GM18951 (cell line): ENCODE data around the gene LYPD4.

Source experiments
- POLR2A ChIP-seq: IDR thresholded peaks from 4 replicates; pipeline ENCODE4 v1.6.1; 2011; ENCODE audit warnings: mild to moderate bottlenecking; ENCODE audit not compliant: insufficient read length, insufficient read depth; ENCODE audit errors: extremely low read depth
- in situ Hi-C: fragments of 300-500 bp; cut with MboI; formaldehyde crosslinking; loops from one replicate; pipeline ENCODE4 v1.12.0; 2022; ENCODE audit warnings: low sequenced_read_pairs, mixed read lengths, inconsistent platforms; ENCODE audit not compliant: unreplicated experiment

LYPD4 gene

GRCh38 chr19:41868120-41868988, 23.9 kb upstream of the LYPD4 start:
- TF ChIP-seq POLR2A = peak; percentile 20
- in situ Hi-C loops = no loop called here

GRCh38 chr19:41866284-41866683, 21.8 kb upstream of the LYPD4 start:
- in situ Hi-C loops = no loop called here
- no peak for TF ChIP-seq POLR2A

GRCh38 chr19:41864374-41864773, 19.9 kb upstream of the LYPD4 start:
- in situ Hi-C loops = no loop called here
- peak; percentile 10 for TF ChIP-seq POLR2A

GRCh38 chr19:41863209-41863931, 18.9 kb upstream of the LYPD4 start:
- in situ Hi-C loops = no loop called here
- no peak for TF ChIP-seq POLR2A

- in situ Hi-C loops = no loop called here
- no peak for TF ChIP-seq POLR2A
Observed at GRCh38 chr19:41862445-41862986, 18.0 kb upstream of the LYPD4 start.

- TF ChIP-seq POLR2A = no peak
- in situ Hi-C loops = no loop called here
Observed at GRCh38 chr19:41861846-41862245, 17.4 kb upstream of the LYPD4 start.

- no peak for TF ChIP-seq POLR2A
- in situ Hi-C loops = no loop called here
Observed at GRCh38 chr19:41861116-41861768, 16.8 kb upstream of the LYPD4 start.

- TF ChIP-seq POLR2A = no peak
- in situ Hi-C loops = no loop called here
Observed at GRCh38 chr19:41860419-41861115, 16.1 kb upstream of the LYPD4 start.

- peak; percentile 96 for TF ChIP-seq POLR2A
- in situ Hi-C loops = no loop called here
Observed at GRCh38 chr19:41859618-41860418, 15.3 kb upstream of the LYPD4 start, which contains the start of gene RPS19. TSS of gene RPS19 (plus strand) at chr19:41860255. CDS start at chr19:41860775, 520 bp downstream.

- in situ Hi-C loops = no loop called here
- no peak for TF ChIP-seq POLR2A
Observed at GRCh38 chr19:41859213-41859617, 14.7 kb upstream of the LYPD4 start.

- in situ Hi-C loops = no loop called here
- TF ChIP-seq POLR2A = no peak
Observed at GRCh38 chr19:41853768-41854167, 9.3 kb upstream of the LYPD4 start.

- no peak for TF ChIP-seq POLR2A
- in situ Hi-C loops = no loop called here
Observed at GRCh38 chr19:41853344-41853743, 8.9 kb upstream of the LYPD4 start.

GRCh38 chr19:41851456-41851855, 7.0 kb upstream of the LYPD4 start:
- no peak for TF ChIP-seq POLR2A
- in situ Hi-C loops = no loop called here
